SU-DHL-6 (cell line): Measurements from ENCODE around the gene ARHGAP26.

Experiments
- H2AFZ ChIP-seq: fragments of 200-600 bp; sonication (generic); 2 replicates; pipeline ENCODE4 v1.6.1; 2014; ENCODE audit warnings: low read depth, mild to moderate bottlenecking, moderate library complexity, mixed read lengths, antibody characterized with exemption, low read length; ENCODE audit not compliant: severe bottlenecking
- H3F3A ChIP-seq: fragments of 200-600 bp; shearing (Covaris generic); 2 replicates; pipeline ENCODE4 v1.6.0; 2016; ENCODE audit warnings: antibody characterized with exemption, mild to moderate bottlenecking; ENCODE audit not compliant: insufficient read depth
- H3K27ac ChIP-seq: fragments of 200-600 bp; sonication (generic); 2 replicates; pipeline ENCODE4 v1.5.1; 2016; ENCODE audit warnings: low read depth, mild to moderate bottlenecking, low read length, moderate library complexity, mixed read lengths
- H3K27me3 ChIP-seq: fragments of 200-600 bp; sonication (generic), shearing (Covaris generic); 2 replicates; pipeline ENCODE4 v1.6.0; 2014; ENCODE audit warnings: mild to moderate bottlenecking, low read length
- H3K36me3 ChIP-seq: fragments of 200-600 bp; sonication (generic); 2 replicates; pipeline ENCODE4 v1.6.1; 2014; ENCODE audit warnings: mild to moderate bottlenecking, low read length, mixed read lengths
- H3K4me2 ChIP-seq: fragments of 300-600, 200-600 bp; shearing (Covaris generic), sonication (generic); 2 replicates; pipeline ENCODE4 v1.6.0; 2014; ENCODE audit warnings: low read length, low read depth, mild to moderate bottlenecking; ENCODE audit not compliant: poor library complexity, severe bottlenecking
- H3K4me3 ChIP-seq: fragments of 200-600 bp; sonication (generic); 2 replicates; pipeline ENCODE4 v1.5.1; 2014; ENCODE audit warnings: antibody characterized with exemption, low read length, mild to moderate bottlenecking, mixed read lengths; ENCODE audit not compliant: insufficient read depth, poor library complexity, severe bottlenecking
- H3K79me2 ChIP-seq: fragments of 200-600 bp; sonication (generic); 2 replicates; pipeline ENCODE4 v1.6.1; 2014; ENCODE audit warnings: mild to moderate bottlenecking, low read length, moderate library complexity; ENCODE audit not compliant: insufficient read depth
- H3K9ac ChIP-seq: fragments of 200-600 bp; sonication (generic); 2 replicates; pipeline ENCODE4 v1.7.0; 2014; ENCODE audit warnings: mild to moderate bottlenecking, low read length
- H3K9me2 ChIP-seq: fragments of 200-600 bp; sonication (generic); replicated peaks from 2 replicates; pipeline ENCODE4 v1.6.1; 2014; ENCODE audit warnings: low read length; ENCODE audit not compliant: insufficient read depth
- H3K9me3 ChIP-seq: fragments of 200-600 bp; sonication (generic); 2 replicates; pipeline ENCODE4 v1.6.1; 2014; ENCODE audit warnings: low read length, mixed read lengths; ENCODE audit not compliant: insufficient read depth
- H4K20me1 ChIP-seq: fragments of 200-600 bp; sonication (generic); 2 replicates; pipeline ENCODE4 v1.6.1; 2014; ENCODE audit warnings: low read depth, mild to moderate bottlenecking, antibody characterized with exemption, low read length, moderate library complexity, mixed read lengths
- EZH2phosphoT487 ChIP-seq: fragments of 200-600 bp; sonication (generic), shearing (Covaris generic); conservative IDR thresholded peaks from 2 replicates; pipeline ENCODE4 v1.6.1; 2018; ENCODE audit warnings: mild to moderate bottlenecking, antibody characterized with exemption, low read length, moderate library complexity, mixed read lengths
- TF ChIP-seq, protein P1 (sequence below): fragments of 200-600 bp; sonication (generic); IDR thresholded peaks from one replicate; pipeline ENCODE4 v1.5.1; 2017; ENCODE audit warnings: antibody characterized with exemption, mild to moderate bottlenecking, low read length, moderate library complexity; ENCODE audit not compliant: insufficient read depth, poor library complexity, severe bottlenecking

ARHGAP26 gene

GRCh38 chr5:142819292-142819691, 49.1 kb downstream of the ARHGAP26 start:
- Histone ChIP-seq H3K9me2 (no peaks in the 10 kb centered on the region), H3F3A (no peaks in the 10 kb centered on the region), H3K4me3 (no peak overlapping the region), H3K27ac (no peak overlapping the region), H3K9me3 (no peaks in the 10 kb centered on the region), H3K36me3 (no peaks in the 10 kb centered on the region), H3K27me3 (no peaks in the 10 kb centered on the region), H4K20me1 (no peaks in the 10 kb centered on the region), H3K79me2 (no peaks in the 10 kb centered on the region), H3K9ac (no peak overlapping the region), H2AFZ (no peak overlapping the region), H3K4me2 (no peak overlapping the region)
- TF ChIP-seq EZH2phosphoT487: no peak
- TF ChIP-seq, protein P1, sequence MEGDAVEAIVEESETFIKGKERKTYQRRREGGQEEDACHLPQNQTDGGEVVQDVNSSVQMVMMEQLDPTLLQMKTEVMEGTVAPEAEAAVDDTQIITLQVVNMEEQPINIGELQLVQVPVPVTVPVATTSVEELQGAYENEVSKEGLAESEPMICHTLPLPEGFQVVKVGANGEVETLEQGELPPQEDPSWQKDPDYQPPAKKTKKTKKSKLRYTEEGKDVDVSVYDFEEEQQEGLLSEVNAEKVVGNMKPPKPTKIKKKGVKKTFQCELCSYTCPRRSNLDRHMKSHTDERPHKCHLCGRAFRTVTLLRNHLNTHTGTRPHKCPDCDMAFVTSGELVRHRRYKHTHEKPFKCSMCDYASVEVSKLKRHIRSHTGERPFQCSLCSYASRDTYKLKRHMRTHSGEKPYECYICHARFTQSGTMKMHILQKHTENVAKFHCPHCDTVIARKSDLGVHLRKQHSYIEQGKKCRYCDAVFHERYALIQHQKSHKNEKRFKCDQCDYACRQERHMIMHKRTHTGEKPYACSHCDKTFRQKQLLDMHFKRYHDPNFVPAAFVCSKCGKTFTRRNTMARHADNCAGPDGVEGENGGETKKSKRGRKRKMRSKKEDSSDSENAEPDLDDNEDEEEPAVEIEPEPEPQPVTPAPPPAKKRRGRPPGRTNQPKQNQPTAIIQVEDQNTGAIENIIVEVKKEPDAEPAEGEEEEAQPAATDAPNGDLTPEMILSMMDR: no peak

DNA sequence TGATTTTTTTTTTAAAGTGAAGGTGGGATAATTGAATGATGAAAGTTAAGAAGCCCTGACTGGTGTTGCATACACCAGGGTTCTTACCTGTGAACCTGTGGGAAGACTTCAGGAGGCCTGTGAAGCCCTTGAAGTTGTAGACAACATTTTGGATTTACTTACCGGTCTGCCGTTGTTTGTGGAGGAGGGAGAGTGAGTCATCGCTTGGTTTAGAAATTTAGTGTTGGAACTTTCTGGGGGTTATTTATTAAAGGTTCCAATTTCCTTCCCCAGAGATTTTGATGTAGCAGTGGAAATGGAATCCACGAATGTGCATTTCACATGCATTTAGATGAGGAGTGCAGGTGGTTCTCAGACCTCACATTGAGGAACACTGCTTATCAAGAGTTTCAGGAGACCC, 49.6 kb downstream of the ARHGAP26 start:
- Histone ChIP-seq H2AFZ (no peak overlapping the region), H3K9ac (no peak overlapping the region)

GRCh38 chr5:142820447-142820846, 50.3 kb downstream of the ARHGAP26 start:
- no peaks in the 10 kb centered on the region for H3K79me2 ChIP-seq
- no peaks in the 10 kb centered on the region for H4K20me1 ChIP-seq
- no peak overlapping the region for H3K27ac ChIP-seq
- no peaks in the 10 kb centered on the region for H3K27me3 ChIP-seq
- no peak overlapping the region for H3K4me3 ChIP-seq
- H3K36me3 ChIP-seq: no peaks in the 10 kb centered on the region
- H3K9me2 ChIP-seq: no peaks in the 10 kb centered on the region
- no peaks in the 10 kb centered on the region for H3F3A ChIP-seq
- H3K4me2 ChIP-seq: no peak overlapping the region
- TF ChIP-seq EZH2phosphoT487: no peak
- TF ChIP-seq, protein P1: no peak
- H2AFZ ChIP-seq: no peak overlapping the region
- H3K9me3 ChIP-seq: no peaks in the 10 kb centered on the region
- no peak overlapping the region for H3K9ac ChIP-seq

More for the DNA sequence above, 49.6 kb downstream of the ARHGAP26 start:
- no peaks in the 10 kb centered on the region for H3K9me2 ChIP-seq
- H3K27me3 ChIP-seq: no peaks in the 10 kb centered on the region
- H3K4me2 ChIP-seq: no peak overlapping the region
- no peaks in the 10 kb centered on the region for H4K20me1 ChIP-seq
- H3K79me2 ChIP-seq: no peaks in the 10 kb centered on the region
- H3K9me3 ChIP-seq: no peaks in the 10 kb centered on the region
- no peaks in the 10 kb centered on the region for H3F3A ChIP-seq
- H3K27ac ChIP-seq: no peak overlapping the region
- TF ChIP-seq, protein P1: no peak
- no peak for TF ChIP-seq EZH2phosphoT487
- H3K36me3 ChIP-seq: no peaks in the 10 kb centered on the region
- no peak overlapping the region for H3K4me3 ChIP-seq
